MCF 10A (cell line): Measurements from ENCODE around the gene GSAP. TPM values are rescaled to one million over a fixed set of nuclear protein-coding genes. Genes with fewer than 3 reads are reported as not detected.

Experiments
- BruUV-seq: library from RNA; stranded (reverse); fragments of 400-500 nt; replicated peaks from 2 replicates; lab custom pipeline; 2021; lab: Mats Ljungman, UMichigan
- CTCF ChIA-PET: fragments of 300-600 bp; sonication (Branson Sonifier 250); formaldehyde crosslinking; extraction: SDS; loops from one replicate; lab custom pipeline; 2021; ENCODE audit warnings: antibody characterized with exemption, inconsistent platforms; lab: Yijun Ruan, JAX
- POLR2A ChIA-PET: fragments of 300-600, 350-650 bp; sonication (Branson Sonifier 250); formaldehyde crosslinking; extraction: SDS; loops from one replicate; lab custom pipeline; 2020; ENCODE audit warnings: antibody characterized with exemption, inconsistent platforms; lab: Yijun Ruan, JAX
- DNase-seq: peaks from one replicate; pipeline ENCODE4 v3.0.0-alpha.2; 2018; ENCODE audit not compliant: unreplicated experiment
- H3K27ac Mint-ChIP-seq: one replicate; pipeline ENCODE4 v1.8.0; 2022; ENCODE audit warnings: mild to moderate bottlenecking, low read depth, mixed read lengths; ENCODE audit not compliant: unreplicated experiment
- H3K27me3 Mint-ChIP-seq: one replicate; pipeline ENCODE4 v1.8.0; 2022; ENCODE audit warnings: mixed read lengths; ENCODE audit not compliant: insufficient read depth, unreplicated experiment
- H3K36me3 Mint-ChIP-seq: one replicate; pipeline ENCODE4 v1.8.0; 2022; ENCODE audit warnings: mild to moderate bottlenecking, moderate library complexity, mixed read lengths; ENCODE audit not compliant: insufficient read depth, unreplicated experiment
- H3K4me1 Mint-ChIP-seq: one replicate; pipeline ENCODE4 v1.8.0; 2022; ENCODE audit warnings: mixed read lengths; ENCODE audit not compliant: insufficient read depth, unreplicated experiment
- H3K4me3 Mint-ChIP-seq: one replicate; pipeline ENCODE4 v1.8.0; 2022; ENCODE audit warnings: mild to moderate bottlenecking, moderate library complexity, mixed read lengths; ENCODE audit not compliant: unreplicated experiment
- H3K9me3 Mint-ChIP-seq: one replicate; pipeline ENCODE4 v1.8.0; 2022; ENCODE audit warnings: mixed read lengths; ENCODE audit not compliant: unreplicated experiment
- CTCF ChIP-seq: fragments of 200-600 bp; IDR thresholded peaks from one replicate; pipeline ENCODE4 v1.8.0; 2022; ENCODE audit warnings: antibody characterized with exemption, mild to moderate bottlenecking; ENCODE audit not compliant: unreplicated experiment
- intact Hi-C: fragments of 100-400 bp; cut with micrococcal nuclease; formaldehyde crosslinking; loops from 2 replicates; pipeline ENCODE4 v1.14.1; 2022
- total RNA-seq: library from RNA; stranded (reverse); gene quantifications from 2 replicates; pipeline ENCODE4 v1.2.3, GENCODE V29; 2022

Gene GSAP
- total RNA-seq, 1 experiment from 2014 or later: 13.7 TPM

GRCh38 chr7:77328669-77329068 lies 87.5 kb downstream of the GSAP start:
- CTCF ChIA-PET: interaction anchor here (0.6 to 1.0 kb wide), 3 partner anchors 8 to 76 kb away, joined by 3 to 5 read pairs (median 4); no protein-coding TSS in a partner anchor
- Mint-ChIP-seq H3K27me3 (no peaks in the 10 kb centered on the region), H3K4me1 (peaks cover 32% of the 10 kb centered on the region), H3K4me3 (no peak overlapping the region), H3K36me3 (no peaks in the 10 kb centered on the region), H3K9me3 (no peaks in the 10 kb centered on the region), H3K27ac (peak overlapping the region; percentile 42)
- POLR2A ChIA-PET: interaction anchor here (0.8 to 0.9 kb wide), 2 partner anchors 81 to 206 kb away, joined by 3 read pairs; partner anchors contain the start of gene CCDC146
- intact Hi-C loops: no loop called here
- no peak for TF ChIP-seq CTCF
- BruUV-seq: no TSS peak
- DNase-seq: no peak

GRCh38 chr7:77327932-77328628 lies 88.1 kb downstream of the GSAP start:
- intact Hi-C loops: no loop called here
- ChIA-PET POLR2A (interaction anchor here (0.8 to 1.3 kb wide), 2 partner anchors 81 to 206 kb away, joined by 3 read pairs; partner anchors contain the start of gene CCDC146), CTCF (interaction anchor here (0.6 to 1.1 kb wide), 3 partner anchors 20 to 80 kb away, joined by 3 to 5 read pairs (median 4); no protein-coding TSS in a partner anchor)
- TF ChIP-seq CTCF: no peak
- H3K9me3 Mint-ChIP-seq: no peaks in the 10 kb centered on the region
- peak overlapping the region; percentile 42 for H3K27ac Mint-ChIP-seq
- H3K27me3 Mint-ChIP-seq: no peaks in the 10 kb centered on the region
- BruUV-seq: no TSS peak
- H3K36me3 Mint-ChIP-seq: no peaks in the 10 kb centered on the region
- H3K4me3 Mint-ChIP-seq: no peak overlapping the region
- DNase-seq: peak; percentile 27
- peaks cover 32% of the 10 kb centered on the region for H3K4me1 Mint-ChIP-seq

- H3K4me1 Mint-ChIP-seq: peaks cover 32% of the 10 kb centered on the region
- TF ChIP-seq CTCF: no peak
- peak; percentile 88 for DNase-seq
- no peaks in the 10 kb centered on the region for H3K9me3 Mint-ChIP-seq
- intact Hi-C loops: no loop called here
- H3K27ac Mint-ChIP-seq: no peak overlapping the region
- H3K36me3 Mint-ChIP-seq: no peaks in the 10 kb centered on the region
- no peak overlapping the region for H3K4me3 Mint-ChIP-seq
- BruUV-seq: no TSS peak
- H3K27me3 Mint-ChIP-seq: no peaks in the 10 kb centered on the region
- ChIA-PET POLR2A (interaction anchor here (0.8 to 1.3 kb wide), 2 partner anchors 80 to 209 kb away, joined by 3 read pairs; no protein-coding TSS in a partner anchor), CTCF (interaction anchor here (0.6 to 1.4 kb wide), 4 partner anchors 12 to 205 kb away, joined by 3 to 4 read pairs (median 3); partner anchors contain the start of gene CCDC146)
These were observed 88.8 kb downstream of the GSAP start for GRCh38 chr7:77327067-77327931.

GRCh38 chr7:77326131-77326530 lies 90.0 kb downstream of the GSAP start:
- H3K36me3 Mint-ChIP-seq: peaks cover 5% of the 10 kb centered on the region
- ChIA-PET POLR2A (interaction anchor here (0.6 to 0.7 kb wide), 2 partner anchors 57 to 704 kb away, joined by 3 to 4 read pairs; no protein-coding TSS in a partner anchor), CTCF (interaction anchor here (0.8 to 1.4 kb wide), 2 partner anchors 11 to 204 kb away, joined by 3 read pairs; partner anchors contain the start of gene CCDC146)
- no peaks in the 10 kb centered on the region for H3K27me3 Mint-ChIP-seq
- peaks cover 32% of the 10 kb centered on the region for H3K4me1 Mint-ChIP-seq
- peak; percentile 44 for DNase-seq
- no TSS peak for BruUV-seq
- no peak overlapping the region for H3K4me3 Mint-ChIP-seq
- no peak for TF ChIP-seq CTCF
- no peaks in the 10 kb centered on the region for H3K9me3 Mint-ChIP-seq
- no peak overlapping the region for H3K27ac Mint-ChIP-seq
- intact Hi-C loops: no loop called here
